Measurements from ENCODE around the gene ZCCHC17.

DNA sequence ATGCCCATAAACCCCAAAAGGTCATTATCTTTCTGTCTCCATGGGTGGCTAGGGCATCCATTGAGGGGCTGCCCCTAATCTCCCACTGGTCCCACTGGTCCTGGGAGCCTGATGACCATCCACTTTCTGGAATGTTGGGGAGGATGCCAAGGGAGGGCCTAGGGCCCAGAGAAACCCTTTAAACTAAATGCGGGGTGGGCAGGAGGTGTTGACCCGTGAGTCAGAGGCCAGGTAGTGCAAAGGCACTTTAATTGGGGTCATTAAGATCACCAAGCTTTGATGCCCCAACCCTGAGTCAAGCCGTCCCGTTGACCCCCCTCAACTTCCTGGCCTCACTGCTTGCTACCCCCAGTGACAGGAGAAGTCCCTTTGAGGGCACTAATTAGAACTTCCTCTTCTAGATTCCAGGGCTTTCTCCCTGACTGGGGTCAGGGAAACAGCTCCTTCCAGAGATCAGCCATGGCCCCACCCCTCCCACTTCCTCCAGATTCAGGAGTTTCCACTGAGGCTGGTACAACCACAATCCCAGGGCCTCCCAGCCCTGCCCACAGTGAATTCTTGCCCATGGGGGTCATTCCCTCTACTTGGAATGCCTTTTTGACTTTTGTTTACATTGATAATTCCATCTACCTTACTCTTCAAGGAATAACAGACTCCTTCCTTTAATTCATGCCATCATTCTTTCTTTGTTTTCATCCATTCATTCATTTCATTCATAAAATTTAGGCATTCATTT is 100.7 kb downstream of the ZCCHC17 start:
- TF ChIP-seq, protein P1, sequence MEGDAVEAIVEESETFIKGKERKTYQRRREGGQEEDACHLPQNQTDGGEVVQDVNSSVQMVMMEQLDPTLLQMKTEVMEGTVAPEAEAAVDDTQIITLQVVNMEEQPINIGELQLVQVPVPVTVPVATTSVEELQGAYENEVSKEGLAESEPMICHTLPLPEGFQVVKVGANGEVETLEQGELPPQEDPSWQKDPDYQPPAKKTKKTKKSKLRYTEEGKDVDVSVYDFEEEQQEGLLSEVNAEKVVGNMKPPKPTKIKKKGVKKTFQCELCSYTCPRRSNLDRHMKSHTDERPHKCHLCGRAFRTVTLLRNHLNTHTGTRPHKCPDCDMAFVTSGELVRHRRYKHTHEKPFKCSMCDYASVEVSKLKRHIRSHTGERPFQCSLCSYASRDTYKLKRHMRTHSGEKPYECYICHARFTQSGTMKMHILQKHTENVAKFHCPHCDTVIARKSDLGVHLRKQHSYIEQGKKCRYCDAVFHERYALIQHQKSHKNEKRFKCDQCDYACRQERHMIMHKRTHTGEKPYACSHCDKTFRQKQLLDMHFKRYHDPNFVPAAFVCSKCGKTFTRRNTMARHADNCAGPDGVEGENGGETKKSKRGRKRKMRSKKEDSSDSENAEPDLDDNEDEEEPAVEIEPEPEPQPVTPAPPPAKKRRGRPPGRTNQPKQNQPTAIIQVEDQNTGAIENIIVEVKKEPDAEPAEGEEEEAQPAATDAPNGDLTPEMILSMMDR (IDR thresholded peaks at IDR 0.05; ENCODE audit: low read depth, low read length) = no peak
- TF ChIP-seq, protein P2, sequence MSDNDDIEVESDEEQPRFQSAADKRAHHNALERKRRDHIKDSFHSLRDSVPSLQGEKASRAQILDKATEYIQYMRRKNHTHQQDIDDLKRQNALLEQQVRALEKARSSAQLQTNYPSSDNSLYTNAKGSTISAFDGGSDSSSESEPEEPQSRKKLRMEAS (IDR thresholded peaks at IDR 0.05; ENCODE audit: low read depth, low read length) = no peak

All from NB4 (cell line).